GM20431 (cell line): ENCODE data around the gene SLC25A47.

Experiments used
- in situ Hi-C: fragments of 300-500 bp; cut with MseI, MboI; formaldehyde crosslinking; loops from one replicate; pipeline ENCODE4 v1.15.0; 2020; ENCODE audit warnings: low sequenced_read_pairs; ENCODE audit not compliant: unreplicated experiment

SLC25A47 gene

DNA sequence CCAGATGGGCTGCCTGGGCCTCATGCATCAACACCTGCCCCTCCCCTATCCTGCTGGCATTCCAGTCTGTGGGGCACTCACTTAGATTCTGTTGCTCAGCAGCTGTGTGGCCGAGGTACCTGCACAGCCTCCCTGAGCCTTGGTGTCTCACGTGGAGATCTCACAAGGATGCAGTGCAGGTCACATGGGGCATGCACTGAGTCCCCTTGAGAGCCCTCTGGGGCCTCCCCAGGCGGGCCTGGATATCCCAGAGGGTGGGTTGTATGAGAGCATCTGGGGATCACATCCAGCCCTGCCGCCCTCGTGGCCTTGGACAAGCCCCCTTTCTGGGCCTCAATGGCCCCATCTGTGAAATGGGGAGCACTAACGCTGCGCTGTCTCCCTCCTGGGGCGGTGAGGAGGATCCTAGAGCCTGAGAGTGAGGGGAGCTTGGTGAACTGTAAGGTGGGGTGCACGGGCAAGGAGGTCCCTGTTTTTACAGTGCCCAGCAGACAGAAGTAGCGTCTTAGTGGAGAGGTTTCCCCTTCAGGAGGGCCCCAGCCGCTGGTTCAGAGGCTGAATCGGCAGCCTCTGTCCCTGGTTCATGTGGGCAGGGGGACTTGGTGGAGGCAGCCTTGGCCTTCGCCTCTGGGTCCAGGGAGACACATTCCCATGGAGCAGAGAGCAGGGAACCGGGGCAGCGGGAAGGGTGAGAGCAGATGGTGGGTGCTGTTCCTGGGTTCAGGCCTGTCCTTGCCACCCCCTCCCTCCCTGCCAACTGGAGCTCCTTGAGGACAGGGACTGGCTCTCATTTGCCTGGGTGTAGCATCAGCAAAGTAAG lies 791 bp upstream of the SLC25A47 start:
- in situ Hi-C loops = no loop called here

DNA sequence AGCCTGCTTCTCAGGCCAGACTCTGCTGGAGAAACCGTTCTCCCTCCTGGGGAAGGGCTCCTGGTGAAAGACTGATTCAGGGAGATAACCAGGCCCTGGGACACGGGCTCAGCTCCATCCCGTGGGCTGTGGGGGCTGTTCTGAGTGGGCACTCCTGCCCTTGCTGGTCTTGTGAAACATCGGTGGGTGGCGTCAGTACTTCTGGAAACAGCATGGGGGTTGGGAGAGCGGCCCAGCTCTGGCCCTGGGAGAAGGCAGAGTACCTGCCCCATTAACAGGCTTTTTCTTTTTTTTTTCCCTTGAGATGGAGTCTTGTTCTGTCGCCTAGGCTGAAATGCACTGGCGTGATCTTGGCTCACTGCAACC lies 786 bp downstream of the SLC25A47 start:
- in situ Hi-C loops = no loop called here

DNA sequence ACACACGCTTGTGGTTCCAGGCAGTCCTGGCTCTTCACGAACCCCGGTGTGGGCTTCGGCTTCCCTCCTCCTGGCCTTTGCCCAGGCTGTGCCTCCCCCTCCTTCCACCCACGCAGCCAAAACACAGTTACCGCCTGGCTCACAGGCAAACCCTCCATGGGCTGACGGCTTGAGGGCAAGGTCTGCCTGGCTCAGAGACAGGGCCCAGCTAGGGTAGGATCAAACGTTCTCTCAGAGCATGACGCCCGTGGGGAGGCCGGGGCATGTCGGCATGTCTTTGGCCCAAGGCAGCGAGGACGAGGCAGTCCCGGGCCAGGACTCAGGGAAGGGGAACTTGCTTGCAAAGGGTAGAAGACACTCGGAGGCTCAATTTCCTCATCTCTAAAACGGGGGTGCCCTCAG lies 2.1 kb downstream of the SLC25A47 start:
- in situ Hi-C loops = no loop called here

DNA sequence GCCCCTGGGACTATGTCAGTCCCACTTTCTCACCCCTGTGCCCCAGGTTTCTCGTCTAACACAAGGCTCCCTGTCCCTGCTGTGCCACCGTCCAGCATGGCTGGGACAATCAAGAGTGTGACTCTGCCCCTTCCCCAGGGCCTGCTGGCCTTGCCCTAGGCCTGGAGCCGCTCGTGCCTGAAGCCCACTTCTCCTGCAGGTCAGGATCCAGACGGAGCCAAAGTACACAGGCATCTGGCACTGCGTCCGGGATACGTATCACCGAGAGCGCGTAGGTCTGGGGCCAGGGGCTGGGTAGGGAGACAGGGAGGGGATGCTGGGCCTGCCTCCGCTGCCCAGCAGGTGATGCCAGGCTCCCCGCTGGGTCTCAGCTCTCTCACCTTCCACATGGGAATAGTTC lies 2.8 kb downstream of the SLC25A47 start:
- in situ Hi-C loops = no loop called here

DNA sequence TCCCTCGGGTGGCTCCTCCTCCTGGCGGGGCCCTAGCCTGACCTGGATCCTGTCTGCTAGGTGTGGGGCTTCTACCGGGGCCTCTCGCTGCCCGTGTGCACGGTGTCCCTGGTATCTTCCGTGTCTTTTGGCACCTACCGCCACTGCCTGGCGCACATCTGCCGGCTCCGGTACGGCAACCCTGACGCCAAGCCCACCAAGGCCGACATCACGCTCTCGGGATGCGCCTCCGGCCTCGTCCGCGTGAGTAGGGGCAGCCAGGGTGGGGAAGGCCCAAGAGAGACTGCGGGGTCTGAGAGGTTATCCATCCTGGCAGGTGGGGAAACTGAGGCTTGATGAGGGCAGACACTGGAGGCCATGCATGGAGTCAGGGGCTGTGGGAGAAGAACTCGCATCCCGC lies 4.0 kb downstream of the SLC25A47 start:
- in situ Hi-C loops = no loop called here

DNA sequence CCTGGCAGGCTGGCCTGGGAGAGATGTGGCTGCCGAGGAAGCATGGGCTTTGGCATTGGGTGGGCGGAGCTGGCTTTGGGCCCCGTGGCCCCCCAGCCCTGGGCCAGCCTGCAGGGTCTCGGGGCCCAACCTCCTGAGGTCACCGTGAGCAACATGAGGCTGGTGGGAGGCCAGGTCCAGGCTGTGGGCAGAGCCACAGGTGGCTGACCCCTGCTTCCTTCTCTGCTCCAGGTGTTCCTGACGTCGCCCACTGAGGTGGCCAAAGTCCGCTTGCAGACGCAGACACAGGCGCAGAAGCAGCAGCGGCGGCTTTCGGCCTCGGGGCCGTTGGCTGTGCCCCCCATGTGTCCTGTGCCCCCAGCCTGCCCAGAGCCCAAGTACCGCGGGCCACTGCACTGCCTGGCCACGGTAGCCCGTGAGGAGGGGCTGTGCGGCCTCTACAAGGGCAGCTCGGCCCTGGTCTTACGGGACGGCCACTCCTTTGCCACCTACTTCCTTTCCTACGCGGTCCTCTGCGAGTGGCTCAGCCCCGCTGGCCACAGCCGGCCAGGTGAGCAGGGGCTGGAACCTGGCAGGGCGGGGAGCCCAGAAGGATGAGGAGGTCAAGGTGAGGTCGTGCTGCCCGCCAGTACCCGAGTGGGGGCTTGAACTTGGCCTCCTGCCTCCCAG lies 5.5 kb downstream of the SLC25A47 start:
- in situ Hi-C loops = no loop called here

DNA sequence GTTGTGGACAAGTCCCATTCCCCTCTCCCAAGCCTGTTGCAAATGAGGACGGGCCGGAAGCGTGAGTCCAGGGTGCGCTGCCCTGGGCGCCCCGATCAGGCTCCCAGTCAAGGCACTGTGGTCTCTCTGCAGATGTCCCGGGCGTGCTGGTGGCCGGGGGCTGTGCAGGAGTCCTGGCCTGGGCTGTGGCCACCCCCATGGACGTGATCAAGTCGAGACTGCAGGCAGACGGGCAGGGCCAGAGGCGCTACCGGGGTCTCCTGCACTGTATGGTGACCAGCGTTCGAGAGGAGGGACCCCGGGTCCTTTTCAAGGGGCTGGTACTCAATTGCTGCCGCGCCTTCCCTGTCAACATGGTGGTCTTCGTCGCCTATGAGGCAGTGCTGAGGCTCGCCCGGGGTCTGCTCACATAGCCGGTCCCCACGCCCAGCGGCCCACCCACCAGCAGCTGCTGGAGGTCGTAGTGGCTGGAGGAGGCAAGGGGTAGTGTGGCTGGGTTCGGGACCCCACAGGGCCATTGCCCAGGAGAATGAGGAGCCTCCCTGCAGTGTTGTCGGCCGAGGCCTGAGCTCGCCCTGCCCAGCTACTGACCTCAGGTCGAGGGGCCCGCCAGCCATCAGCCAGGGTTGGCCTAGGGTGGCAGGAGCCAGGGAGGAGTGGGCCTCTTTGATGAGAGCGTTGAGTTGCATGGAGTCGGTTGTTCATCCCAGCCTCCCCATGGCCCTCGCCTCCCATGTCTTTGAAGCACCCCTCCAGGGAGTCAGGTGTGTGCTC lies 6.3 kb downstream of the SLC25A47 start:
- in situ Hi-C loops = no loop called here

DNA sequence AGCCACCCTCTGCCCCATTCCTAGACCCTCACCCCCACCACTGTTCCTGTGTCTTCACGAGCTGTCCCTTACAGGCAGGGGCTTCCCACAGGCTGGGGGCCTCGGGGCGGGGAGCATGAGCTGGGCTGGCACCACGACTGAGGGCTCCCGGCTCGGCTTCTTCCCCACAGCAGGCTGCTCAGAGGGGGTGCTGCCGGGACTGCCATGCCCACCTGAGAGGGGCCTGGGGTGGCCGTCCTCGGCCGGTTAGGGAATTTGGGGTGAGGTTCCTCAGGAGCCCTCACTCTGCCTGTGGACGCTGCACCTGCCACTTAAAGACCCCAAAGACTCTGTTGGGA lies 6.8 kb downstream of the SLC25A47 start:
- in situ Hi-C loops = no loop called here

DNA sequence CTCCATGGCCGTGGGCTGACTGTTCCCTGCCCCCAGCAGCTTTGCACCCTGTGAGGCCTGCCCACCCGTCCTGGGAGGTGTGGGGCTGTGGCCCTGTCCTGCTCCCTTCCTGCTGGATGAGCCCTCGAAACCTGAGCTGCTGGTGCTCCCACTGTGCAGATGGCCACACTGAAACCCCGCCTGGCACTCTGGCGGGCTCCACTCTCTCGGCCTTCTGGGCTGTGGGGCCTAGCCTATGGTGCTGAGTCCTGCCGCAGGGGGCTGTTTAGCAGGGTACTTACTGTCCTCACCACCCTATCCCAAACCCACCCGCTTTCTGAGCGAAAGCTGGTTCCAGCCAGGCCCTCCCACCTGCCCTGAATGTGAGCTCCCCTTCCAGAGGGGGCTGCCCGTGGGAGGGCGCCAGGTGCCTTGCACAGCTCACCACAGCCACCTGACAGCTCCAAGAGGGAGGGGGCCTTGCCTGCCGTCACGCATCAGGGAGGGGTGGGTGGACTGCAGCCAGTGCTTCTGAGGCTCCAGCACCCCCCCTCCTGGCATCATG lies 7.3 kb downstream of the SLC25A47 start:
- in situ Hi-C loops = no loop called here

DNA sequence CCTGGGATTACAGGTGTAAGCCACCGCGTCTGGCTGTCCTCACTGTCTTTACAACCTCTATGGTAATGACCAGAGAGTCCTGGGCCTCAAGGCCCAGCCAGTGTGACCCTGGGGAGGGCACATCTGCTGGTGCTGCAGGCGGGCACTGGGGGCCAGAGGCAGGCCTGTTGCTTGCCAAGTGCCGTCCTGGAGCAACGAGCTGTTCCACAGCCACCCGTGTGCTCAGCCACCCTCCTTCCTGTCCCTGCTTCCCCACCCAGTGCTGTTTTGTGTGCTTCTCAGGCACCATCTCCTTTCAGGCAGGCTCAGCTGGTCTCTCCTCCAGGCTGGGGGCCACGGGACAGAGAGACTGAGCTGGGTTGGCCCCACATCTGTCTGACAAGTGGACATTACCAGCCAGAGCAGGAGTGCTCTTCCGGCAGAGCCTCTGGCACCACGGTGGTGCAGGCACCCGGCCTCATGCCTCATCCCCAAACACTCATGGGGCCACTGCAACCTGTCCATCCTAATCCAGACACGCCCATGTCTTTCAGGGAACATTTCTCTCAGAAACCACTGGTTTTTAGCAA lies 9.0 kb downstream of the SLC25A47 start:
- in situ Hi-C loops = no loop called here

DNA sequence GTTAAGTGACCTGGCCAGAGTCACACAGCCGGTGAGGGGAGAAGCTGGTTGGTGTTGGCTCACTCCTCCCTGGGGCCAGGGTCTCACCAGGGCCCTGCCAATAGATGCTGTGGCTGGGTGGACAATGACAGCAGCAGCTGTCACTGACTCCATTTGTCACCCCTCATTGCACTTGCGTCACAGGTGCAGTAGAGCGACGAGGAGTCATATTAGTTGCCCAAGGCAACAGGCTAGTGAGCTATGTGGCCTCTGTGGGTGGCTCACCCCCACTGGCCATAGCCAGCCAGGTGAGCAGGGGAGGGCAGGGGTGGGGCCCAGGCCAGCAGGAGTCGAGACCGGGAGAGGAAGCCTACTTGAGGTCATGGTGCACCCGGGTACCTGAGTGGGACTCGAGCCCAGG lies 9.7 kb downstream of the SLC25A47 start:
- in situ Hi-C loops = no loop called here

DNA sequence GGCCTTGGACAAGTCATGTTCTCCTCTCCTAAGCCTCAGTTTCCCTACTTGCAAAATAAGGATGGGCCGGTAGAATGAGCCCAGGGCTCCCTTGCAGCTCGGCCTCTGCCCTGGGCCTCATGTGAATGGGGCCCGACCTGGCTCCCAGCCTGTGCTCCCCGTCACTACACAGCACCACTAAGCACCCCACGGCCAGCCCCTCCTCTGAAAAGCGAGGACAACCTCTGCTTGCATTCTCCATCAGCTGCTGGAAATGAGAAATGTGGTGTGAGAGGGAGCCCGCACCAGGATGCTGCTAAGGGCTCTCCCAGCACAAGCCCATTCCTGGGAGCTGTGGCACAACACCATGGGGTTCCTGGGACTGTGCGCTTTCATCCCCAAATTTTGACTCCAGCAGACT lies 10.2 kb downstream of the SLC25A47 start:
- in situ Hi-C loops = no loop called here

DNA sequence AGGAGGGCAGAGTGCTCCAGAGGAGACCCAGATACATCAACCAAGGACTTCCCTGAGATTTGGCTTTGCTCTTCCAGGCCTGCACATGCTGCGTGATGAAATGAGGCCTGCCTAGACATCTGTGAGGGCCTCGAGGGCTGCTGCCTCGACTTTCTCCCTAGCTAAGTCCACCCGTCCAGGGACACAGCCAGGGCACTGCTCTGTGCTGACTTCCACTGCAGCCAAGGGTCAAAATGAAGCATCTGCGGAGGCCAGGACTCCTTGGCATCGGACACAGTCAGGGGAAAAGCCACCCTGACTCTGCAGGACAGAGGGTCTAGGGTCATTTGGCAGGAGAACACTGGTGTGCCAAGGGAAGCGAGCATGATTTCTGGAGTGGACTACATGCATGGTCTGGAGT lies 10.7 kb downstream of the SLC25A47 start:
- in situ Hi-C loops = no loop called here

DNA sequence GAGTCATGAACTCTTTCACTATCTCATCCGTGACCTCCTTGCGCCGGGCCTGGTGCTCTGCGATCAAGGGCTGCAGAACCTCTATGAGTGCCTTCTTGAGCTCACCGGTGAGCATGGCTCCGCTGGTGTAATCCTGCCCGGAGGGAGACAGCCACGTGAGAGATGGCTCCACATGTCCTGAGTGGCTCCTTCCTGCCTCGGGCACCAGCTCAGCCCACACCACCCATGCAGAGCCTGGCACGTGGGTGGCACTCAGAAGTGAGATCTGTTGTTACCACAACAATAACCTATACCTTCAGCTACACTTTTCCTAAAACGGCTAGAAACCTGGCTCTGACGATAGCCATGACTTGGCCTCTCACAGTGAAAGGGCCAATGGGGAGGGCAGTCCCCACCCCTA lies 11.8 kb downstream of the SLC25A47 start:
- in situ Hi-C loops = no loop called here

DNA sequence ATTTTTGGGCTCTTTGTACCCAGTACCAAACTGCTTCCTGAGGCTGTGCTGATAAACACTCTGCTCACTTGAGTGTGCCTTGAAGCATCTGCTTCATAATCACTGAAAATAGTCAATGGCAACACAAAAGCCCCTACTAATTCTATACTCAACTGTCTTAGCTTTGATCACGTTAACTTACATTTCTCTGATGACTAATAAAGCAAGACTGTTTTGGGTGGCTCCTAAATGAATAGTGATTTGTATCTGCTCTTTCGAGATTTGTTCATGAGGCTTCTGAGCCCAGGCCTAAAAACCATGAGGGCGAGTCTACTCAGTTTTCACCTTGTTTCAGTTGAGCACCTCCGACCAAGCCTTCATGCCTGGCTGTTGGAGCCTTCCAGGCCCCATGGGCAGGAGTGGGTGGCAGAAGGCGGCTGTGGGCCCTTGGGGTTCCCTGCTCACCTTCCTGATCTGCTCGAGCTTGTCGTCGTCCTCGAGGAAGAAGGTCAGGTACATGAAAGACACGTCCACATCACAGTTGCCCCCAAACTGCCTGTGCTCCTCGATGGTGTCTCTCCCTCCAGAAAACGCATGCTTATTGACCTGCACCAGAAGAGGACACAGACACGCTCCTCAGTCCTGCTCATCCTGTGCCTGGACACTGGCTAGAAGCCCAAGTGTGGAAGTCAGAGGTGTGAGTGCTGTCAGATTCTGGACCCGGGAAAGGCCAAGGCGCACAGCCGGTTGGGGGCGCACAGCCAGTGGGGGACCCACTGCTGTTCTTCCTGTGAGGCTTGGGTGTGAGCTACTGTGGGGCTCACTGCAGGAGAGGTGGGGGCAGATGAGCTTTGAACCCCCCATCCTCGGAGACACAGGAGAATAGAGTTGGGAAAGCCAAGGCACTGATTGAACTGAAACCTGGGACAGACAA lies 13.7 kb downstream of the SLC25A47 start:
- in situ Hi-C loops = no loop called here

DNA sequence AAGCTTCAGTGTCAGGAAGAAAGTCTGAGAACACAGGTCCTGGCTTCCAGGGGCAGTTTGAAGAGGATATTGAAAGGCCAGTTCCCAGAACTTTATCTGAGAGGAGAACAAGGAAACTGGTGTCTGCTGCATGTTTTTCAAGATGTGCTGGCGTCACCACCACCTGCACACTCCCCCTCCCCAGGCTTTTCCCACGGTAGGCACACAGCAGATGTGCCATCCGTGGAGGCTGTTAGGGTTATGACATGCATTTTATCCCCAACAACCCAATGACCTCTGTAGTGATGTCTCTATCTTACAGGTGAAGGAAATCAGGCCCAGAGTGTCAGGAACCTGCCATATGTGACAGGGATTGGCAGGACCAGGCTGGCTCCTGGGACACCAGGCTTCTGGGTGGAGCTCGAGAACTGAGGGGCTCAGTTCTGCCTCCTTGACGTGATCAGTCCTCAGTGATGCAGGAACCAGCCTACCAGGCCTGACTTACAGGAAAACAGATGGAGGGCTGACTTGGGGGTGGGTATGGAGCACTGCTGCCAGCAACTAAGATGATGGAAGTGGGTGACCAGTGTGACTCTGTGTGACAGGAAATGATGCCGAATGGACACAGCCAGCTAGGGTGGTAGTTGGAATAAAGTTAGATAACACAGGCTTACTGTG lies 16.8 kb downstream of the SLC25A47 start:
- in situ Hi-C loops = no loop called here

DNA sequence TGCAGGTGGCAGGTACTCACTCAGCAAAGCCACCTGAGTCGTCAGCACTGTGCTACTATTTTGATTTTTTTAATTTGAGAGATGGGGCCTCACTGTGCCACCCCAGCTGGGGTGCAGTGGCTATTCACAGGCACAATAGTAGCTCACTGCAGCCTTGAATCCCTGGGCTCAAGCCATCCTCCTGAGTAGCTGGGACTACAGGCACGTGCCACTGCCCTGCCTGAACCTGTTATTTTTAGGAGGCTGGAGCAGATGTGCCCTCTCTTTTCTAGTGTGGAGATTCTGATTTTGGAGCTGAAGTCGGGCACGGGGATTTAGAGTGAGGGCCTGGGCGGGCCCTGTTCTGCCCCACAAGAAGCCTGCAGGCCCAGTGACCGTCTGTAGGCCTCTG lies 17.3 kb downstream of the SLC25A47 start:
- in situ Hi-C loops = no loop called here

DNA sequence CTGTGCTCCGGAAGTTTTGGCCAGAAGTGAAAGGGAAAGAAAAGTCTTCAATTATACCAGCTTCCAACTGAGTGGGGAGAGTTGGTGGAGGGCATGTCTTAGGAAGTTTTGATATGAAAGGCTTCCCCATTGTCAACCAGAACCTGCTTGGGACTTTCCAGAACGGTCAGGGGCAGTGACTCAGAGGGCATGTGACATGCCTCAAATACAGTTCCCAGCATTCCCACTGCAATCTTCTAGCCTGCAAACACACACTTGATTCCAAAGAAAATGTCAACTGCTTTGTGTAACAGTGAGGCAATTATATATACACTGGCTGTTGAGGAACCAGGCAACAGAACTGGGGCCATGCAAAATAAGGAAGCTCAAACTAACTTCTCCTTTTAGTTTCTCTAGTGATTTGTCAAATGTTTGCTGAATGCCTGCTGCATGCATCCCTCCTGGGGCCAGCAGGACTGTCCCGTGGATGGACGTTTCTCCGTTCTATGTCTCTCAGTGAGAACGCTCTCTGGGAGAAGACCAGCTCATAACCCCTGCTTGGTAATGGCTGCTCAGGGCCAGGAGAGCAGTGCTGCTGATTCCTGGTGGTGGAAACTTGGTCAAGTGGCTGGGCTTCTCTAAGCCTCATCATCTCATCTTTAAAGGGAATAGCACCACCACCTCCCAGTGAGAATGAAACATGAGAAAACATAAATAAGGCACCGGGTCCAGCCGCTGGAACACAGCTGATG lies 18.3 kb downstream of the SLC25A47 start:
- in situ Hi-C loops = no loop called here

DNA sequence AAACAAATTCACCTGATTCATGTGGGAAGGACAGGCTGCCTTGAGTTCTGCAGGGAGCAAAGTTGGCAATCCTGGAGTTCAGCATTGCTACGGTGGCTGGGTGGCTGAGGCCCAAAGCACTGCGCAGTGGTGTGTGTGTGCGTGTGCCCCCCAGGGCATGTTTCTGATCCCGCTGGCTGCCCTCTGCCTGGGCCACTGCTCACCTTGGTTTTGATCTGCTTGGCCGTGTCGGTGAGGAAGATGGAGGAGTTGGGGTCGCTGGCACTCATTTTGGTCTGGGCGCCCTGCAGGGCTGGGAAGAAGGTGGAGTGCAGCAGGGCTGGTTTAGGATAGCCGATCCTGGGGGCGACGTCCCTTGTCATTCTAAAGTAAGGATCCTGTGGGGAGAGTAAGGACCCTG lies 19.1 kb downstream of the SLC25A47 start:
- in situ Hi-C loops = no loop called here
